Measurements from ENCODE around the gene SLC25A41.

DNA sequence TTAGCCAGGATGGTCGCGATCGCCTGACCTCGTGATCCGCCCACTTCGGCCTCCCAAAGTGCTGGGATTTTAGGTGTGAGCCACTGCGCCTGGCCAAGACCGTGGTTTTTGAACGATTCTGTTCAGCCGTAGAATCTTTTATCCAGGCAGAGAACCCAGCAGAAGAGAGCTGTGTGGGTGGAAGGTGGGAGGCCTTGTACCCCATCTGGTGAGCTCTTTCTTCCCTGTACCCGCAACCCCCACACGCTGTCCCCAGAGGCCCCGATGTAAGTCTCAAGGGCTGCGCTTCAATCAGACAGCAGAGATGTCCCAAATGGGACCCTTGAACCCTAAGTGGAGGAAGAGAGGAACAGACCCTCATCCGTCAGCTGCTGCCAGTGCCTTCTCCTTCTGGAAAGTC, 22.4 kb upstream of the SLC25A41 start:
- no peak for TF ChIP-seq EZH2phosphoT487 (IDR thresholded peaks at IDR 0.05; ENCODE audit: low read depth, severe bottlenecking, unreplicated experiment)
- TF ChIP-seq, protein P1, sequence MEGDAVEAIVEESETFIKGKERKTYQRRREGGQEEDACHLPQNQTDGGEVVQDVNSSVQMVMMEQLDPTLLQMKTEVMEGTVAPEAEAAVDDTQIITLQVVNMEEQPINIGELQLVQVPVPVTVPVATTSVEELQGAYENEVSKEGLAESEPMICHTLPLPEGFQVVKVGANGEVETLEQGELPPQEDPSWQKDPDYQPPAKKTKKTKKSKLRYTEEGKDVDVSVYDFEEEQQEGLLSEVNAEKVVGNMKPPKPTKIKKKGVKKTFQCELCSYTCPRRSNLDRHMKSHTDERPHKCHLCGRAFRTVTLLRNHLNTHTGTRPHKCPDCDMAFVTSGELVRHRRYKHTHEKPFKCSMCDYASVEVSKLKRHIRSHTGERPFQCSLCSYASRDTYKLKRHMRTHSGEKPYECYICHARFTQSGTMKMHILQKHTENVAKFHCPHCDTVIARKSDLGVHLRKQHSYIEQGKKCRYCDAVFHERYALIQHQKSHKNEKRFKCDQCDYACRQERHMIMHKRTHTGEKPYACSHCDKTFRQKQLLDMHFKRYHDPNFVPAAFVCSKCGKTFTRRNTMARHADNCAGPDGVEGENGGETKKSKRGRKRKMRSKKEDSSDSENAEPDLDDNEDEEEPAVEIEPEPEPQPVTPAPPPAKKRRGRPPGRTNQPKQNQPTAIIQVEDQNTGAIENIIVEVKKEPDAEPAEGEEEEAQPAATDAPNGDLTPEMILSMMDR (IDR thresholded peaks at IDR 0.05; ENCODE audit: poor library complexity): no peak
